ENCODE data around the gene MAN2B1. TPM values are rescaled to one million over a fixed set of nuclear protein-coding genes. Genes with fewer than 3 reads are reported as not detected.
A peak's percentile ranks its signal among the peaks of the same experiment; 100 is the strongest.
"Not testable (repeated sequence)": the region's sequence is repeated elsewhere in the genome, so short reads cannot be mapped to it uniquely, and the experiment has no call there.

MAN2B1 gene
- 10 to 100 TPM; 25.3 to 44.4 (median 27.2) TPM for polyA plus RNA-seq

GRCh38 chr19:12666265-12667048 is at the start of gene MAN2B1, which contains the start of gene WDR83:
Gene MAN2B1, minus strand, starts transcription at chr19:12666742. Its CDS starts 41 bp downstream, at chr19:12666701.
Gene WDR83, plus strand, starts transcription at chr19:12666807. Its CDS starts 2,984 bp downstream, at chr19:12669791.
- Mint-ChIP-seq H3K36me3 (peaks cover 0 to 5% (median 4%) of the 10 kb centered on the region in 3 donors), H3K9me3 (no peaks in the 10 kb centered on the region), H3K4me3 (peak within 1 kb of the TSS; percentile 90 to 99 (median 98)), H3K27me3 (ENCODE audit: low read depth in 3 of 3) (peaks cover 7 to 14% (median 8%) of the 10 kb centered on the region in 3 donors), H3K27ac (peak within 1 kb of the TSS; percentile 89 to 100 (median 96)), H3K4me1 (peaks cover 53 to 54% of the 10 kb centered on the region in 2 donors)
- peak; percentile 75 to 79 (median 78) for DNase-seq

- Mint-ChIP-seq H3K4me1 (peaks cover 13 to 15% of the 10 kb centered on the region in 2 donors), H3K36me3 (peaks cover 0 to 20% (median 3%) of the 10 kb centered on the region in 3 donors), H3K9me3 (no peaks in the 10 kb centered on the region), H3K27me3 (ENCODE audit: low read depth in 3 of 3) (peaks cover 2 to 4% (median 3%) of the 10 kb centered on the region in 3 donors), H3K4me3 (no peak overlapping the region), H3K27ac (no peak overlapping the region)
- no peak for DNase-seq
These were observed 49.4 kb upstream of the MAN2B1 start for GRCh38 chr19:12715929-12716328.

DNA sequence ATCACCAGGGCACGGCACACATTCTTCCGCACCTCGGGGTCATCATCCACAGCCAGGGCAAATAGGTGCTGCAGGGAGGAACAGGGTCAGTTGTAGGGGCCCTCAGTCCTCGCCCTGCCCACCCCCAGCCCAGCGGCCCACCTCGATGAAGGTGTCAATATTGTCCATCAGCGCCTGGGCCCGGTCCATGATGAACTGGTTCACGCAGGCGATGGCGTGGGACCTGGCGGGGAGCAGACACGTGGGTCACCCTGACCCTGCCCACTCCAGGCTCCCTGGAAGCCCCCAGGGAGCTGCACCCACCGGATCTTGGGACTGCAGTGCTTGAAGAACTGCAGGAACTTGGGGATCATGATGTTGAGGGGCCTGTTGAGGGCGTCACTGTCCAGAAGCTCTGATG is 48.6 kb upstream of the MAN2B1 start:
- H3K36me3 Mint-ChIP-seq: peaks cover 0 to 25% (median 8%) of the 10 kb centered on the region in 3 donors
- H3K27me3 Mint-ChIP-seq (ENCODE audit: low read depth in 3 of 3): peaks cover 0 to 2% (median 2%) of the 10 kb centered on the region in 3 donors
- H3K27ac Mint-ChIP-seq: no peak overlapping the region
- no peak overlapping the region for H3K4me3 Mint-ChIP-seq
- no peak for DNase-seq
- peaks cover 8% of the 10 kb centered on the region in 2 donors for H3K4me1 Mint-ChIP-seq
- no peaks in the 10 kb centered on the region for H3K9me3 Mint-ChIP-seq

DNA sequence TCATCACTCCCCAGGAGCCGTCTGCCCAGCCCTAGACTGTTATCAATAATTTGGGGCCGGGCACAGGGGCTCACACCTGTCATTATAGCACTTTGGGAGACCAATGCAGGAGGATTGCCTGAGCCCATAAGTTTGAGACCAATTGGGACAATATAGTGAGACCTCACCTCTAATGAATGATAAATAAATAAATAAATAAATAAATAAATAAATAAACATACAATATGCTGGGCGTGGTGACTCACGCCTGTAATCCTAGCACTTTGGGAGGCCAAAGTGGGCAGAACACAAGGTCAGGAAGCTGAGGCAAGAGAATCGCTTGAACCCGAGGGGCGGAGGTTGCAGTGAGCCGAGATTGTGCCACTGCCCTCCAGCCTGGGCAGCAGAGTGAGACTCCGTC is 46.8 kb upstream of the MAN2B1 start:
- not testable (repeated sequence) for H3K27me3 Mint-ChIP-seq (ENCODE audit: low read depth in 3 of 3); H3K27ac Mint-ChIP-seq; H3K4me1 Mint-ChIP-seq; DNase-seq; H3K9me3 Mint-ChIP-seq; H3K4me3 Mint-ChIP-seq
- H3K36me3 Mint-ChIP-seq: peaks cover 0 to 28% (median 8%) of the 10 kb centered on the region in 3 donors

GRCh38 chr19:12712077-12712476 is 45.5 kb upstream of the MAN2B1 start:
- H3K4me3 Mint-ChIP-seq; H3K27ac Mint-ChIP-seq; H3K27me3 Mint-ChIP-seq (ENCODE audit: low read depth in 3 of 3); H3K4me1 Mint-ChIP-seq; H3K9me3 Mint-ChIP-seq: not testable (repeated sequence)
- peaks cover 0 to 28% (median 8%) of the 10 kb centered on the region in 3 donors for H3K36me3 Mint-ChIP-seq
- DNase-seq: peak in 1 of 3 donors; percentile 43

GRCh38 chr19:12711187-12711586 is 44.6 kb upstream of the MAN2B1 start:
- H3K9me3 Mint-ChIP-seq: no peaks in the 10 kb centered on the region
- no peaks in the 10 kb centered on the region for H3K4me1 Mint-ChIP-seq
- peaks cover 0 to 30% (median 8%) of the 10 kb centered on the region in 3 donors for H3K36me3 Mint-ChIP-seq
- H3K4me3 Mint-ChIP-seq: no peak overlapping the region
- H3K27me3 Mint-ChIP-seq (ENCODE audit: low read depth in 3 of 3): no peaks in the 10 kb centered on the region
- no peak overlapping the region for H3K27ac Mint-ChIP-seq
- no peak for DNase-seq

GRCh38 chr19:12708641-12709040 is 42.1 kb upstream of the MAN2B1 start:
- Mint-ChIP-seq H3K27ac (no peak overlapping the region), H3K36me3 (peaks cover 0 to 32% (median 7%) of the 10 kb centered on the region in 3 donors), H3K4me3 (no peak overlapping the region), H3K4me1 (no peaks in the 10 kb centered on the region), H3K9me3 (no peaks in the 10 kb centered on the region), H3K27me3 (ENCODE audit: low read depth in 3 of 3) (peaks cover 0 to 1% (median 0%) of the 10 kb centered on the region in 3 donors)
- no peak for DNase-seq

DNA sequence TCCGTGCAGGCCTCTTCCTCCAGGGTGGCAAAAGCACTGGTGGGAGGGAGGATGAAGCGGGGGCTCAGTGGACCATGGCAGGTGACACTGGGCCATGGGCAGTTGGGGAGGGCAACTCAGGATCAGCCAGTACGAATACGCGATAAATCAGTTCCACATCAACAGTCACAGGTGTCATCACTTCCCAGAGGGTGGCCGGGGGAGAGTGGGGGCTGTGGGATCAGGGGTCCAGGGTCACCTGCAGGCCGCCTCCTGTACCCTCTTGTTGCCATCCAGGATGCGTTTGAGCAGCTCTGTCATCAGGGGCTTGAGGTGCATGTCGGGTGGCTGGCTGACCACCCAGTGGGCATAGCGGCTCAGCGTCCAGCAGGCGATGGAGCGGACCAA is 39.8 kb upstream of the MAN2B1 start:
- Mint-ChIP-seq H3K27ac (no peak overlapping the region), H3K9me3 (no peaks in the 10 kb centered on the region), H3K4me3 (no peak overlapping the region), H3K36me3 (peaks cover 4 to 28% (median 12%) of the 10 kb centered on the region in 3 donors), H3K4me1 (no peaks in the 10 kb centered on the region), H3K27me3 (ENCODE audit: low read depth in 3 of 3) (peaks cover 0 to 1% (median 0%) of the 10 kb centered on the region in 3 donors)
- no peak for DNase-seq

DNA sequence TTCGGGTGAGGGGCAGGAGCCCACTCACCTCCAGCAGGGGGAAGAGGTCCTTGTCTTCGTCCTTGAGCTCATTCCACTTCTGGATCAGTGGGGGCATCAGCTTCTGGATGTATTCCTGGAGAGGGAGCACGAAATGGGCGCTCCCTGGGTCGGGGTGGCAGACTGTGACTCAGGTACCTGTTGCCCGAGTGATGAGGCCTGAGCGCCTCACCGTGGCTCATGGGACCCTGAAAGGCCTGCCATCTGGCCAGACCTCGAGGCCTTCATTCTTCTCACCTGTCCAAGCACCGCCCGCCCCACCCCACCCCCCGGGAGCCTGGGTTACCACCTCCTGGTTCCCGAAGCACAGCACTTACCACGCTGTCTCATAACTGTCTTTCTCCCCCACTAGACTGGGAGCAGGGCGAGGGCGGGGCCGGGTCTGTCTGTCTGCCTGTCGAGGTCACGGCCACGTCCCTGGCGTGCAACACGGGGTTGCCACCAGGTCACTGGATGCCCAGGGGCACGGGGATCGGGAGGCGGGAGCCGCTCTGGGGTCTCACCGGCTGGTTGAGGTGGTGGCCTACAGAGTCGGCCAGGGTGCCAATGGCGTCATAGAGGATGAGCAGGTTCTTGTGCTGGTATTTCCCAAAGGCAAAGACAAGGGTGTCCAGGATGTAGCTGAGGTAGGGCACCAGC is 39.3 kb upstream of the MAN2B1 start:
- Mint-ChIP-seq H3K36me3 (peaks cover 4 to 28% (median 12%) of the 10 kb centered on the region in 3 donors), H3K4me1 (no peaks in the 10 kb centered on the region), H3K27me3 (ENCODE audit: low read depth in 3 of 3) (peaks cover 0 to 1% (median 0%) of the 10 kb centered on the region in 3 donors), H3K4me3 (no peak overlapping the region), H3K27ac (no peak overlapping the region), H3K9me3 (no peaks in the 10 kb centered on the region)
- DNase-seq: no peak

- Mint-ChIP-seq H3K36me3 (peaks cover 4 to 24% (median 8%) of the 10 kb centered on the region in 3 donors), H3K27me3 (ENCODE audit: low read depth in 3 of 3) (peaks cover 0 to 1% (median 0%) of the 10 kb centered on the region in 3 donors), H3K4me3 (no peak overlapping the region), H3K9me3 (no peaks in the 10 kb centered on the region), H3K27ac (no peak overlapping the region), H3K4me1 (no peaks in the 10 kb centered on the region)
- DNase-seq: no peak
These were observed 38.6 kb upstream of the MAN2B1 start for GRCh38 chr19:12705169-12705568.

GRCh38 chr19:12703046-12703445 is 36.5 kb upstream of the MAN2B1 start:
- H3K27ac Mint-ChIP-seq: no peak overlapping the region
- no peak for DNase-seq
- H3K27me3 Mint-ChIP-seq (ENCODE audit: low read depth in 3 of 3): peaks cover 0 to 1% (median 1%) of the 10 kb centered on the region in 3 donors

GRCh38 chr19:12701596-12702282 is 35.2 kb upstream of the MAN2B1 start:
- no peaks in the 10 kb centered on the region for H3K9me3 Mint-ChIP-seq
- H3K27me3 Mint-ChIP-seq (ENCODE audit: low read depth in 3 of 3): peaks cover 1 to 2% (median 1%) of the 10 kb centered on the region in 3 donors
- no peak overlapping the region for H3K4me3 Mint-ChIP-seq
- DNase-seq: no peak
- H3K36me3 Mint-ChIP-seq: peaks cover 4 to 22% (median 7%) of the 10 kb centered on the region in 3 donors
- H3K4me1 Mint-ChIP-seq: peaks cover 4 to 9% of the 10 kb centered on the region in 2 donors
- H3K27ac Mint-ChIP-seq: no peak overlapping the region

More at GRCh38 chr19:12703046-12703445, 36.5 kb upstream of the MAN2B1 start:
- Mint-ChIP-seq H3K4me3 (no peak overlapping the region), H3K9me3 (no peaks in the 10 kb centered on the region), H3K4me1 (peaks cover 2 to 4% of the 10 kb centered on the region in 2 donors), H3K36me3 (peaks cover 4 to 22% (median 7%) of the 10 kb centered on the region in 3 donors)

- H3K4me3 Mint-ChIP-seq: peak overlapping the region; percentile 58 to 80 (median 75)
- DNase-seq: no peak
- H3K9me3 Mint-ChIP-seq: no peaks in the 10 kb centered on the region
- H3K36me3 Mint-ChIP-seq: peaks cover 2 to 5% (median 3%) of the 10 kb centered on the region in 3 donors
- peak overlapping the region; percentile 72 to 87 (median 79) for H3K27ac Mint-ChIP-seq
- H3K4me1 Mint-ChIP-seq: peaks cover 11 to 14% of the 10 kb centered on the region in 2 donors
- peaks cover 3 to 8% (median 6%) of the 10 kb centered on the region in 3 donors for H3K27me3 Mint-ChIP-seq (ENCODE audit: low read depth in 3 of 3)
These were observed 31.6 kb upstream of the MAN2B1 start for GRCh38 chr19:12698138-12698537.
